ENCODE data around the gene ATP10A. TPM values are rescaled to one million over a fixed set of nuclear protein-coding genes. Genes with fewer than 3 reads are reported as not detected.

ATP10A gene
- total RNA-seq, 1 experiment from 2014 or later, result 3.0 TPM

DNA sequence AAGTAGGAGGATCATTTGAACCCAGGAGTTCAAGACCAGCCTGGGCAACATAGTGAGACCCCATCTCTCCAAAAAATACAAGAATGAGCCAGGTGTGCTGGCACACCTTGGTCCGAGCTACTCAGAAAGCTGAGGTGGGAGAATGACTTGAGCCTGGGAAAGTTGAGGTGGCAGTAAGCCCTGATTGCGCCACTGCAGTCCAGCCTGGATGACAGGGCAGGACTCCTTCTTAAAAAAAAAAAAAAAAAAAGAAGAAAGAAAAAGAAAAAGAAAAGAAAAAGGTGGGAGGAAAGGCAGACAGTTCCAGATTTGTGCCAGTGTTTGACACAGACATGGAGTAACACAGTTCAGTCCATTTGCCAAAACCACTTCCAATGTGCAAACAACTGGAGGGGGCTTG, 75.7 kb downstream of the ATP10A start:
- Mint-ChIP-seq H3K36me3 (ENCODE audit: insufficient read depth, unreplicated experiment) (no peaks in the 10 kb centered on the region), H3K27me3 (ENCODE audit: unreplicated experiment) (no peaks in the 10 kb centered on the region), H3K27ac (ENCODE audit: unreplicated experiment) (no peak overlapping the region), H3K4me1 (ENCODE audit: low read depth, unreplicated experiment) (no peaks in the 10 kb centered on the region), H3K9me3 (ENCODE audit: low read depth, unreplicated experiment) (no peaks in the 10 kb centered on the region), H3K4me3 (ENCODE audit: low read depth, unreplicated experiment) (no peak overlapping the region)
- intact Hi-C loops (cut with micrococcal nuclease; ENCODE audit: unreplicated experiment), result no loop called here
- no peak for TF ChIP-seq CTCF (IDR thresholded peaks at IDR 0.05; ENCODE audit: unreplicated experiment)
- DNase-seq, result no peak
- no TSS peak for BruUV-seq (replicated peaks)
- CTCF ChIA-PET, result no interaction called here

DNA sequence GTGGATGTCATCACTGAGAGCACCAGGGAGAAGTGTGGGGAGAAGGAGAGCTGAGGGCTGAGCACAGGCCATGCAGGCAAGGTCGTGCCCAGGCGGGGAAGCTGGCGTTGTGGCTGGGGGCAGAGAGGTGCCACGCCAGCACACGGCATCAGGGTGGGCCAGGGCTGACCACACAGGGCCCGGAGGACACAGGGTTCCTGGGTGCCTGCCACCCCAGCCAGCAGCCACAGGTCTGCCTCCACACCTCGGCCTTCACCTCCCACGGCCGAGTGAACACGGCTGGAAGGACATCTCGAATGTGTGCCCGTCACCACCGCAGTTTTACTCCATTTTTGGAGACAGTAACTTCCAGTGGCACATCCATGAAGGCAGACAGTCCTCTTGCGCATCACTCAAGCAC, 77.1 kb downstream of the ATP10A start:
- no peak overlapping the region for H3K4me3 Mint-ChIP-seq (ENCODE audit: low read depth, unreplicated experiment)
- CTCF ChIA-PET, result no interaction called here
- no TSS peak for BruUV-seq (replicated peaks)
- intact Hi-C loops (cut with micrococcal nuclease; ENCODE audit: unreplicated experiment), result no loop called here
- no peaks in the 10 kb centered on the region for H3K4me1 Mint-ChIP-seq (ENCODE audit: low read depth, unreplicated experiment)
- H3K27ac Mint-ChIP-seq (ENCODE audit: unreplicated experiment), result no peak overlapping the region
- no peak for TF ChIP-seq CTCF (IDR thresholded peaks at IDR 0.05; ENCODE audit: unreplicated experiment)
- no peaks in the 10 kb centered on the region for H3K9me3 Mint-ChIP-seq (ENCODE audit: low read depth, unreplicated experiment)
- no peaks in the 10 kb centered on the region for H3K27me3 Mint-ChIP-seq (ENCODE audit: unreplicated experiment)
- H3K36me3 Mint-ChIP-seq (ENCODE audit: insufficient read depth, unreplicated experiment), result no peaks in the 10 kb centered on the region
- no peak for DNase-seq

DNA sequence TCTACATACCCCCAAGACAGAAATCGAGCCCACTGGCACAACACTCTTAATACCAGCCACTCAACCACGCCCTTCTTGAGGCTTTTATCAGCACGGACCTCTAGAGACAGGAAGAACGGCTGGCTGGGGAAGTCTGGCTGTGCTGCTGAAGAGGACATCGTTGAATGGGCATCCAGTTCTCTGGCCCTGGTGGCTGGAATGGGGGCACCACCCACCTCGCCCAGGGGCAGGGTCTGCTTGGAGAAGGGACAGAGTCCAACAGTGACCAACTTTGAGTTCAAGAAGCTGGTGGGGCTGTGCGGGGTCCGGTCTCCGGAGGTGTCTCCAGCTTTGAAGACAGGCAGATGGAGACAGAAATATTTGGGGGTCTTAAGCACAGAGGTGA, 77.5 kb downstream of the ATP10A start:
- Mint-ChIP-seq H3K27me3 (ENCODE audit: unreplicated experiment) (no peaks in the 10 kb centered on the region), H3K4me1 (ENCODE audit: low read depth, unreplicated experiment) (no peaks in the 10 kb centered on the region), H3K9me3 (ENCODE audit: low read depth, unreplicated experiment) (no peaks in the 10 kb centered on the region), H3K4me3 (ENCODE audit: low read depth, unreplicated experiment) (no peak overlapping the region), H3K27ac (ENCODE audit: unreplicated experiment) (no peak overlapping the region), H3K36me3 (ENCODE audit: insufficient read depth, unreplicated experiment) (no peaks in the 10 kb centered on the region)
- CTCF ChIA-PET, result no interaction called here
- TF ChIP-seq CTCF (IDR thresholded peaks at IDR 0.05; ENCODE audit: unreplicated experiment), result no peak
- no TSS peak for BruUV-seq (replicated peaks)
- no peak for DNase-seq
- intact Hi-C loops (cut with micrococcal nuclease; ENCODE audit: unreplicated experiment), result no loop called here

DNA sequence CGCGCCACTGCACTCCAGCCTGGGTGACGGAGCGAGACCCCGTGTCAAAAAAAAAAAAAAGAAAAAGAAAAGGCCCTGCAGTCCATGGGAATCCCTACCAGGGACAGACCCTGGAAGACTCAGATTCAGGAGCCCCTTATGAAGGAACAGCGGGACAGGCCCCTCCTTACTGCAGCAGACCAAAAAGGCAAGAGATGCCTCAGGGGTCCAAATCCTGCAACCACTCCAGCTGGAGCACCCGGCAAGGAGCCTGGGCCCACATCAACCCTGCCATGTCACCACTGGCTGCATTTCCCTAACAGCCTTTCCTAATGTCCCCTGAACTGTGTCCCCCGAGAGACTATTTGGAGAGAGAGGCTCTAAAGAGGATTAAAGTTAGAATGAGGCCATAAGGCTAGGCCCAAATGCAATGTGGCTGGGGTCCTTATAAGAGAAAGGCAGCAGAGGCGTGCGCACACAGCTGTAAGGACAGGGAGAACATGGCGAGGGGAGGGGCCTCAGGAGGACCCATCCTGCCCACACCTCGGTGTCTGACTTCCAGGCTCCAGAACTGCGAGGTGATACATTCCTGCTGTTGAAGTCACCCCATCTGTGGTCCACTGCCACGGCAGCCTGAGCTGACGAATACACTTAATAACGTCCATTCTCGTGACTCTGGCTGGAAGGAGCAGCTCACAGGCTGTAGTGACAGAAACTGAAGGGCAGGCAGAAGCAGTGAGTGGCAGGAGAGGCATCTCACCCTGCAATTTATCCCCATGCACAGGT, 78.1 kb downstream of the ATP10A start:
- no peak for DNase-seq
- Mint-ChIP-seq H3K4me3 (ENCODE audit: low read depth, unreplicated experiment) (no peak overlapping the region), H3K9me3 (ENCODE audit: low read depth, unreplicated experiment) (no peaks in the 10 kb centered on the region), H3K36me3 (ENCODE audit: insufficient read depth, unreplicated experiment) (no peaks in the 10 kb centered on the region), H3K4me1 (ENCODE audit: low read depth, unreplicated experiment) (no peaks in the 10 kb centered on the region), H3K27ac (ENCODE audit: unreplicated experiment) (no peak overlapping the region), H3K27me3 (ENCODE audit: unreplicated experiment) (no peaks in the 10 kb centered on the region)
- no TSS peak for BruUV-seq (replicated peaks)
- intact Hi-C loops (cut with micrococcal nuclease; ENCODE audit: unreplicated experiment), result no loop called here
- CTCF ChIA-PET, result no interaction called here
- TF ChIP-seq CTCF (IDR thresholded peaks at IDR 0.05; ENCODE audit: unreplicated experiment), result no peak

Measured in Calu3 (cell line).